DMS79 (cell line): ENCODE measurements around the gene TBCB.
A peak's percentile ranks its signal among the peaks of the same experiment; 100 is the strongest.
"Not testable (repeated sequence)": the region's sequence is repeated elsewhere in the genome, so short reads cannot be mapped to it uniquely, and the experiment has no call there.

ENCODE experiments used
- DNase-seq: peaks from one replicate; lab custom pipeline; 2025; lab: John Stamatoyannopoulos, UW

The TBCB gene

GRCh38 chr19:36101550-36102327 lies 13.5 kb upstream of the TBCB start:
- no peak for DNase-seq

DNA sequence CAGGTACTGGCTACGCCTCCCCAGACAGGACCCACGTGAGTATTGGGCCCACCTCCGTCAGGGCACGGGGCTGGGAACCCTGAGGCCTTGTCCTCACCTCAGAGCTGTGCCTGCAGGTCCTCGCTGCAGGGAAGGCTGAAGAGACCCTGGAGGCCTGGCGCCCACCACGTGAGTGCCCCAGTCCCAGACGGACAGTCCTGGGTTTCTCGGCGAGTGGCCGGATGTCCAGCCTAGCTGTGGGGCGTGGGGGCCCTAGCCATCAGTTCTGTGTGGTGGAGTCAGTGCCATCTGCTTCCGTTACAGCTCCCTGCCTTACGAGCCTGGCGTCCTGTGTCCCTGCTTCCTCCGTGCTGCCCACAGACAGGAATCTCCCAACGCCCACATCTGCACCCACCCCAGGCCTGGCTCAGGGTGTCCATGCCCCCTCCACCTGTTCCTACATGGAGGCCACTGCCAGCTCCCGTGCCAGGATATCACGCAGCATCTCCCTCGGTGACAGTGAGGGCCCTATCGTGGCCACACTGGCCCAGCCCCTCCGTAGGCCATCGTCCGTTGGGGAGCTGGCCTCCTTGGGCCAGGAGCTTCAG lies 12.1 kb upstream of the TBCB start:
- no peak for DNase-seq

- no peak for DNase-seq
These were observed 11.3 kb upstream of the TBCB start for GRCh38 chr19:36103842-36104552.

- DNase-seq: no peak
These were observed 8.8 kb upstream of the TBCB start for GRCh38 chr19:36106441-36106840.

DNA sequence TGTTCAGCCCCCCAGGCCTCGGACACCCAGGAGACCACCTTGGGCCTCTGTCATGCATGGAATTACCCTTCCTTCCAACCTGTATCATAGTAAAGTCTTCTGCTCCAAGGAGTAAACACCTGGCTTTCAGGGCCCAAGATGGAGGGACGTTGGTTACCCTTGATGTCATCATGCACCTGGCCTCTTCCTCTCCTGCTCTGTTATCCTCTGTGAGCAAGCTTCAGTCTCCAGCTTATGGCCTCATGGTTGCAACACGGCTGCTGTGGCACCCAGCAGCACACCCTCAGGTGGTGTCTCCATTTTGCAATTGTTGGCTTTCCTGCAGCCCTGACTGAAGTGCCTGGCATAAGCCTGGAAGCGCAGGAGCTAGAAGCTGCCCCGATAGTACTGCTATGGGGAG lies 8.3 kb upstream of the TBCB start:
- DNase-seq: no peak

GRCh38 chr19:36108684-36109083 lies 6.6 kb upstream of the TBCB start:
- no peak for DNase-seq

GRCh38 chr19:36110487-36111199 lies 4.6 kb upstream of the TBCB start, which contains the start of gene OVOL3:
OVOL3 (plus strand) TSS chr19:36111143; CDS start chr19:36111203, 60 bp downstream.
- no peak for DNase-seq

GRCh38 chr19:36111200-36111539 lies 4.1 kb upstream of the TBCB start:
- DNase-seq: no peak

GRCh38 chr19:36112678-36113077 lies 2.6 kb upstream of the TBCB start:
- DNase-seq: no peak

DNA sequence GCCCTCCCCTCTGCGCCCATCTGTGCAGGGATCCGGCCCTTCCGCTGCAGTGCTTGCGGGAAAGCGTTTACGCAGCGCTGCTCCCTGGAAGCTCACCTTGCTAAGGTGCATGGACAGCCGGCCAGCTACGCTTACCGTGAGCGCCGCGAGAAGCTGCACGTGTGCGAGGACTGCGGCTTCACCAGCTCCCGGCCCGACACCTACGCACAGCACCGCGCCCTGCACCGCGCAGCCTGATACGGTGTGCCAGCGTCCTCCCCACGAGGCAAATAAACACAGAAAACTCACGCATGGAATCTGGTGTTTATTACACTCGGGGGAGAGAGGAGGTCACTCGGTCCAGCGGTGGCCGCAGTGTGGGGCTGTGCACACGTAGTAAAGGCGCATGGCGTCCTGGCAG lies 1.8 kb upstream of the TBCB start:
- no peak for DNase-seq

DNA sequence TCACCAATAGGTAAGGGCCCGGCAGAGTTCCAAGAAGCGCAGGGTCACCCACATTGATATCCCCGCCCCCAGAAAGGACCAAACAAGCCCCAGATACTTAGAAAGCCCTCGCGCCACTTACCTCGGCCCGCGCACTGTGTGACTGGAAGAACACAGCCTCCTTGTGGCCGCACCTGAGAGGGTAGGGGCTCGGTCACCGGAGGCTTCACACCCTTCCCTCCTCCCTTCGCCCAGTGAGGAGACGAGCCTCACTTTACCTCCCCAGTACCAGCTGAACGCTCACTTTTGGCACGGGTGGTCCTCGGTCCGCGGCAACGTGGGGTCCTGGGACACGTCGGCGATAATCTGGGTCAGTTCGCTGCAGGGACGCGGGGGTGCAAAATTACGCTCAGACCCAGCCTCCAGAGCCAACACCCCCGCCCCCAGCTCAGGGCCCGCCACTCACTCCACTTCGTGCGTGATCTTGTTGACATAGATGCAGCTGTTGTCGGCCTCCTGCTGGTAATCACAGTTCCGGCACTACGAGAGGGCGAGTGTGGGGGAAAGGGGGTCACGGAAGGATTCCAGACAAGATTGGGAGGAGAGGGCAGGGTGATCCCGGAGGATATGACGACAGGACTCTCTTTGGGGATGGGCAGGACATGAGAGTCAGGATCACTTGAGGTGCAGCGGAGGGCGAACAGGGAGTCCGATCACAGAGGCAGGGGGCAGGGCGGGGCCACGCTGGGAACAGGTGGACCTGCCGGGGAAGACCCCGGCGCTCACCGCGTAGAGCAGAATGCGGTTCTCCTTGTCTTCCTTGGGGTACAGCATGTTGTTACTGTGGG lies 1.2 kb upstream of the TBCB start:
- DNase-seq: peak; percentile 63

- DNase-seq: peak; percentile 99
These were observed 381 bp upstream of the TBCB start, which contains the start of gene POLR2I for GRCh38 chr19:36114721-36115452. POLR2I (minus strand) TSS chr19:36114875; CDS start chr19:36114856, 19 bp downstream.

GRCh38 chr19:36116344-36116637 lies 1.0 kb downstream of the TBCB start:
- DNase-seq: no peak

DNA sequence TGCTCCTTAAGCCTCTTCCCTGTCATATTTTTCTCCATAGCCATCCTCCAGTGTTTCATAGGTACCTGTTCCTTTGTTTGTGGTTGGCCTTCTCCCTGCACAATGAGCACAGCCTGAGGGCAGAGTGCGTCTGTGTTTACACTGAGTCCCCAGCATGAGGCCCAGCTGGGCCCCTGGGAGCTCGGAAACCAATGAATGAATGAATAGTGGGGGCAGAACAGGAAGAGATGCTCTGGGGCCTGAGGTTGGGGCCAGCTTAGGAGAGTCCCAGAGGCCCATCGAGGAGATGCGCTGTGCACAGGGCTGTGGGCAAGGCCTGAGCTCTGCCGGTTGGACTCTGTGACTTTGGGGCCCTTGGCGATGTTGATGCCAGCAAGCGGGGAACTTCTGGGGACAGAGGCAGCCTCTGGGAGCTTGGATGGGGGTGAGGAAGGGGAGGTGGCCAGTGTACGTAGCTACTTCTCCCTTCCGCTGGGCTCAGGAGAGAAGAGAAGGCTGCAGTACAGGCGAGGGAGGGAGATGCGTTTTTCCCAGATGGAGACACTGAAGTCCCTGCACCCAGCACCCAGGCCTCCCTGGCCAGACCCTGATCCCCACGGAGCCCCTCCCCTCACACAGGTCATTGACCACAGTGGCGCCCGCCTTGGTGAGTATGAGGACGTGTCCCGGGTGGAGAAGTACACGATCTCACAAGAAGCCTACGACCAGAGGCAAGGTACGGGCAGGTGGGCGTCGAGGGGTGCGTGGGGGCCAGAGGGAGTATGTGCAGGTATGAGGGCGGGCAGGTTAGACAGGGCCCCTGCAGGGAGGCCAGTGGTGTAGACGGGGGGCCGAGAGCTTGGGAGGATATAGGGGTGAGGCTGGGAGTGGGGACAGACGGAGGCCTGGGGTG lies 5.1 kb downstream of the TBCB start:
- no peak for DNase-seq

- DNase-seq: no peak
These were observed 5.7 kb downstream of the TBCB start for GRCh38 chr19:36120984-36121358.

DNA sequence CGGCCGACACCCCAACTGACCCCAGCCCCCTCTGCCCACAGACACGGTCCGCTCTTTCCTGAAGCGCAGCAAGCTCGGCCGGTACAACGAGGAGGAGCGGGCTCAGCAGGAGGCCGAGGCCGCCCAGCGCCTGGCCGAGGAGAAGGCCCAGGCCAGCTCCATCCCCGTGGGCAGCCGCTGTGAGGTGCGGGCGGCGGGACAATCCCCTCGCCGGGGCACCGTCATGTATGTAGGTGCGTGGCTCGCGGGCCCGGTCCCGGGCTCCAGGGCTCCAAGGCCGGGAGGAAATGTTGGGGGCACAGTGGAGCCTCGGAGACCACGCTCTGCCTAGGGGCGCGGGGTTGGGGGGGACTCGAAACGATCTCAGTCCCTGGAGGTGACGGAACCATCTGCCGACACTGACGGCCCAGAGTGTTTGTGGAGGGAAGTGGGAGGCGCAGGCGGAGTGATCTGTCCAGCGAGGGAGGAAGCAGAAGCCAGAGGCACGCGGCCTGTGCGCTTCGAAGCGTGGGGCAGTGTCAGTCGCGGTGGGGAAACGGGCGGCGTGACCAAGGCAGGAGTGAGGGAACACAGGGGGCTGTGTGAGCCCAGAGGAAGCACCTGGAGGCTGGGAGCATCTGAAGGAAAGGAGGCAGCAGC lies 6.3 kb downstream of the TBCB start:
- DNase-seq: no peak

GRCh38 chr19:36125557-36125956 lies 10.3 kb downstream of the TBCB start:
- no peak for DNase-seq

DNA sequence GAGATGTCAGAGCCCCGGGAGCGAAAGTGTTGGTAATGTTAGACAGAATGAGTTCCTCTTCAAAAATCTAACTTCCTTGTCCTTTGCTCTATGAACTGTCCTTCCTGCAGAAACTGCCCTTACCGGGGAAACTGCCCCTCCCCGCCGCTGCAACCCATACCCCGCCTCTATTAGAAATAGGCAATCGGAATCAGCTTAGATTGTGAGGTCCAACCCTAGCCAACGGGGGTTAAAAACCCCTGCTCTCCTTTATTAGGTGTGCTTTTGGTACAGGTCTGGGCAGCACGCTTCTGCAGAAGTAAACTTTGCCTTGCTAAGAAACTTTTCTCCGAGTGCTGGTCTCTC lies 13.1 kb downstream of the TBCB start:
- DNase-seq: no peak

GRCh38 chr19:36131221-36131620 lies 16.0 kb downstream of the TBCB start:
- not testable (repeated sequence) for DNase-seq

GRCh38 chr19:36134867-36135266 lies 19.6 kb downstream of the TBCB start:
- DNase-seq: not testable (repeated sequence)
